A673 (cell line): Measurements from ENCODE around the gene PSMA4. TPM values are rescaled to one million over a fixed set of nuclear protein-coding genes. Genes with fewer than 3 reads are reported as not detected.
"Not testable (repeated sequence)": the region's sequence is repeated elsewhere in the genome, so short reads cannot be mapped to it uniquely, and the experiment has no call there.

Experiments used
- BruUV-seq: library from RNA; stranded (reverse); fragments of 400-500 nt; replicated peaks from 2 replicates; lab custom pipeline; 2021; lab: Mats Ljungman, UMichigan
- CTCF ChIA-PET: fragments of 300-600 bp; sonication (Branson Sonifier 250); formaldehyde crosslinking; loops from one replicate; lab custom pipeline; 2022; ENCODE audit warnings: antibody characterized with exemption; lab: Charles Lee
- POLR2A ChIA-PET: fragments of 300-600 bp; sonication (Branson Sonifier 250); formaldehyde crosslinking; loops from one replicate; lab custom pipeline; 2022; ENCODE audit warnings: antibody characterized with exemption; ENCODE audit not compliant: low non-redundant PET; lab: Charles Lee
- DNase-seq: peaks from one replicate; pipeline ENCODE4 v3.0.0-alpha.2; 2015; ENCODE audit warnings: low spot score
- H3K27ac ChIP-seq: fragments of 200-600 bp; sonication (generic); 2 replicates; pipeline ENCODE4 v1.5.1; 2016; ENCODE audit warnings: mixed run types, low read depth, mild to moderate bottlenecking, mixed read lengths, antibody characterized with exemption, low read length; ENCODE audit not compliant: poor library complexity, severe bottlenecking
- H3K27me3 ChIP-seq: fragments of 200-600 bp; sonication (generic); replicated peaks from 2 replicates; pipeline ENCODE4 v1.6.1; 2017; ENCODE audit warnings: mixed run types, low read depth, mild to moderate bottlenecking, mixed read lengths, antibody characterized with exemption, low read length; ENCODE audit not compliant: insufficient read depth, poor library complexity
- H3K36me3 ChIP-seq: fragments of 200-600 bp; sonication (generic); 2 replicates; pipeline ENCODE4 v1.6.1; 2016; ENCODE audit warnings: mixed run types, mild to moderate bottlenecking, mixed read lengths, antibody characterized with exemption, low read length; ENCODE audit not compliant: insufficient read depth, poor library complexity, severe bottlenecking
- H3K4me1 ChIP-seq: fragments of 200-600 bp; sonication (generic); 2 replicates; pipeline ENCODE4 v1.6.1; 2017; ENCODE audit warnings: mixed run types, mild to moderate bottlenecking, mixed read lengths, antibody characterized with exemption, low read length; ENCODE audit not compliant: insufficient read depth, poor library complexity, severe bottlenecking
- H3K4me3 ChIP-seq: fragments of 200-600 bp; sonication (generic); 2 replicates; pipeline ENCODE4 v1.5.1; 2016; ENCODE audit warnings: low read depth, mixed run types, mild to moderate bottlenecking, mixed read lengths, low read length; ENCODE audit not compliant: poor library complexity, severe bottlenecking
- H3K9me3 ChIP-seq: fragments of 200-600 bp; sonication (generic); 2 replicates; pipeline ENCODE4 v1.6.1; 2016; ENCODE audit warnings: mixed run types, low read depth, mild to moderate bottlenecking, mixed read lengths, antibody characterized with exemption, low read length; ENCODE audit not compliant: poor library complexity, severe bottlenecking
- EZH2 ChIP-seq: fragments of 200-600 bp; sonication (generic); IDR thresholded peaks from 2 replicates; pipeline ENCODE4 v1.6.1; 2017; ENCODE audit warnings: borderline replicate concordance, low read depth, mild to moderate bottlenecking, mixed read lengths, antibody characterized with exemption, low read length; ENCODE audit not compliant: poor library complexity, severe bottlenecking
- intact Hi-C: fragments of 100-400 bp; cut with micrococcal nuclease; formaldehyde crosslinking; loops from one replicate; pipeline ENCODE4 v1.10.0; 2022; ENCODE audit not compliant: unreplicated experiment
- total RNA-seq: library from RNA; stranded (reverse); gene quantifications from 2 replicates; pipeline ENCODE4 v1.2.3, GENCODE V29; 2021
- TF ChIP-seq, protein P1 (sequence below): fragments of 300-800, 200-600 bp; sonication (generic); conservative IDR thresholded peaks from 2 replicates; pipeline ENCODE4 v1.5.1; 2017; ENCODE audit warnings: low read depth, mild to moderate bottlenecking, antibody characterized with exemption, low read length, moderate library complexity, mixed read lengths

The PSMA4 gene
- total RNA-seq, 1 experiment from 2014 or later, result 444 TPM

DNA sequence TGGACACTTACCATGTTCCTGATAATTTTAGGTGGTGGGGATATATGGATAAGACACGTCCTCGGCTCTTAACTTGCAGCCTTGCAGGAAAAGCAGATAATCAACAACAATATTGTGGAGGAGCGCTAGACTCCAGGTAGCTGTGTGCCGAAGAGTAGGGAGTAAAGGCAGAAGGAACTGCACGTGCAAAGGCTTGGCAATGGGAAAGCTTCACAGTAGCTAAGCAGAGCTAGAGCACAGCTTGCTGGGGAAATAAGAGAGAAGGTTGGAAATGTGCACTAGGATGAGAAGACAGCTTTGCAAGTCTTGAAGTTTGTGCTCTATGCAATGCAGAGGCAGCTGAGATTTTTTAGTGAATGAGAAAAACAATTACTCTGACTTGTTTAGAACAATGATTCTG lies 12.4 kb downstream of the PSMA4 start:
- ChIA-PET CTCF (no interaction called here), POLR2A (no interaction called here)
- DNase-seq, result no peak
- no peak overlapping the region for H3K27ac ChIP-seq
- intact Hi-C loops, result no loop called here
- H3K4me1 ChIP-seq, result no peaks in the 10 kb centered on the region
- no peak for TF ChIP-seq EZH2
- TF ChIP-seq, protein P1, sequence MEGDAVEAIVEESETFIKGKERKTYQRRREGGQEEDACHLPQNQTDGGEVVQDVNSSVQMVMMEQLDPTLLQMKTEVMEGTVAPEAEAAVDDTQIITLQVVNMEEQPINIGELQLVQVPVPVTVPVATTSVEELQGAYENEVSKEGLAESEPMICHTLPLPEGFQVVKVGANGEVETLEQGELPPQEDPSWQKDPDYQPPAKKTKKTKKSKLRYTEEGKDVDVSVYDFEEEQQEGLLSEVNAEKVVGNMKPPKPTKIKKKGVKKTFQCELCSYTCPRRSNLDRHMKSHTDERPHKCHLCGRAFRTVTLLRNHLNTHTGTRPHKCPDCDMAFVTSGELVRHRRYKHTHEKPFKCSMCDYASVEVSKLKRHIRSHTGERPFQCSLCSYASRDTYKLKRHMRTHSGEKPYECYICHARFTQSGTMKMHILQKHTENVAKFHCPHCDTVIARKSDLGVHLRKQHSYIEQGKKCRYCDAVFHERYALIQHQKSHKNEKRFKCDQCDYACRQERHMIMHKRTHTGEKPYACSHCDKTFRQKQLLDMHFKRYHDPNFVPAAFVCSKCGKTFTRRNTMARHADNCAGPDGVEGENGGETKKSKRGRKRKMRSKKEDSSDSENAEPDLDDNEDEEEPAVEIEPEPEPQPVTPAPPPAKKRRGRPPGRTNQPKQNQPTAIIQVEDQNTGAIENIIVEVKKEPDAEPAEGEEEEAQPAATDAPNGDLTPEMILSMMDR, result no peak
- H3K4me3 ChIP-seq, result no peak overlapping the region
- peaks cover 35% of the 10 kb centered on the region for H3K36me3 ChIP-seq
- H3K27me3 ChIP-seq, result no peaks in the 10 kb centered on the region
- BruUV-seq, result no TSS peak
- no peaks in the 10 kb centered on the region for H3K9me3 ChIP-seq

DNA sequence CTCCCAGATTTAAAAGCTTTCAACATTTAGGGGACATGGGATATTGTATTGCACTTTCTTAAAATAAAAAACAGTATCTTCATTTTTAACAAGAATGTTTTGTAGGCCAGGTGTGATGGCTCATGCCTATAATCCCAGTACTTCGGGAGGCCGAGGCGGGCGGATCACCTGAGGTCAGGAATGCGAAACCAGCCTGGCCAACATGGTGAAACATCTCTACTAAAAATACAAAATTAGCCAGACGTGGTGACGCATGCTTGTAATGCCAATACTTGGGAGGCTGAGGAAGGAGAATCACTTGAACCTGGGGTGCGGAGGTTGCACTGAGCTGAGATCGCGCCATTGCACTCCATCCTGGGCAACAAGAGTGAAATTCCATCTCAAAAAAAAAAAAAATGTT lies 20.0 kb downstream of the PSMA4 start:
- DNase-seq, H3K4me3 ChIP-seq, CTCF ChIA-PET, H3K27me3 ChIP-seq, H3K36me3 ChIP-seq, H3K9me3 ChIP-seq, POLR2A ChIA-PET, BruUV-seq, H3K27ac ChIP-seq, H3K4me1 ChIP-seq: not testable (repeated sequence)
- intact Hi-C loops, result loop anchor here (10.0 kb wide), 1 partner anchor 255 kb away; no protein-coding TSS in a partner anchor

DNA sequence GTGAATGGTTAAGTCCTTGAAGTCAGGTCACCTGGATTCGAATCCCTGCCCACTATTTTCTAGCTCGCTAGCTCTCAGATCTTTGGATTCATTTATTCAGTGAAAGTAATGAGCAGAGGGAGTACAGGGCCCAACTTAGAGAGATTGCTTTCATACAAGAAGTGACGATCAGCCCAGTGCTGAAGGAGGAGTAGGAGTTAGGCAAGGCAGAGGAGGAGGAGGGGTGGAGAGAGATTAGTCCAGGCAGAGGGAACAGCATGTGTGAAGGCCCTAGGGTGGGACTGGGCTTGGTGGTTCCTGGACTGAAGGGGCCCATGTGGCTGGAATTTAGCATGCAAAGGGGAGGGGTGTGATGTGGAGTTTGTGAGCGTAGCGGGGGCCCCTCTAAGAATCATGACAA lies 21.2 kb downstream of the PSMA4 start:
- intact Hi-C loops, result loop anchor here (10.0 kb wide), 1 partner anchor 257 kb away; no protein-coding TSS in a partner anchor
- Histone ChIP-seq H3K27me3 (no peaks in the 10 kb centered on the region), H3K27ac (no peak overlapping the region), H3K9me3 (no peaks in the 10 kb centered on the region), H3K4me1 (peaks cover 5% of the 10 kb centered on the region), H3K36me3 (no peaks in the 10 kb centered on the region), H3K4me3 (no peak overlapping the region)
- DNase-seq, result no peak
- CTCF ChIA-PET, result no interaction called here
- no peak for TF ChIP-seq EZH2
- TF ChIP-seq, protein P1, result no peak
- POLR2A ChIA-PET, result no interaction called here
- no TSS peak for BruUV-seq

DNA sequence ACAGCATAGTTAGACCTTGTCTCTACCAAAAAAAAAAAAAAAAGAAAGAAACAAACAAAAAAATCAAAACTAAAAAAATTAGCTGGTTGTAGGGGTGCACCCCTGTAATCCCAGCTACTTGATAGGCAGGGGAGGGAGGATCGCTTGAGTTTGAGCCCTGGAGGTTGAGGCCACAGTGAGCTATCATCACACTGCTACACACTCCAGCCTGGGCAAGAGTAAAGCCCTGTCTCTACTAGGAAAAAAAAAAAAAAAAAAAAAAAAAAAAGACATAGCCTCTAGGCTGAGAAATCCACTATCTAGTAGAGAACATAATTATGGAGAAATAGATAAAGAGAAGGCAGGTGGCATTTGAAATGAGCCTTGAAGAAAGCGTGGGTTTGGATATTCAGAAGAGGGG lies 22.8 kb downstream of the PSMA4 start:
- DNase-seq, result no peak
- Histone ChIP-seq H3K4me1 (peaks cover 12% of the 10 kb centered on the region), H3K9me3 (no peaks in the 10 kb centered on the region), H3K36me3 (no peaks in the 10 kb centered on the region), H3K27ac (no peak overlapping the region), H3K27me3 (no peaks in the 10 kb centered on the region), H3K4me3 (no peak overlapping the region)
- ChIA-PET POLR2A (interaction anchor here (0.7 kb wide), 1 partner anchor 35 kb away, joined by 8 read pairs; no protein-coding TSS in a partner anchor), CTCF (no interaction called here)
- intact Hi-C loops, result loop anchor here (10.0 kb wide), 1 partner anchor 258 kb away; no protein-coding TSS in a partner anchor
- no peak for TF ChIP-seq EZH2
- TF ChIP-seq, protein P1, result no peak
- BruUV-seq, result no TSS peak
